IMR-90 (cell line): ENCODE measurements around the gene ILK. TPM values are rescaled to one million over a fixed set of nuclear protein-coding genes. Genes with fewer than 3 reads are reported as not detected.

Experiments
- ATAC-seq: fragments of 200-7000 bp; cut with Tn5 transposase; 2 replicates; pipeline ENCODE4 v1.9.1; 2020; ENCODE audit warnings: low read depth, mild to moderate bottlenecking, moderate library complexity
- BruUV-seq: library from RNA; stranded (reverse); fragments of 400-500 nt; replicated peaks from 2 replicates; lab custom pipeline; 2021; lab: Mats Ljungman, UMichigan
- CTCF ChIA-PET: fragments of 300-600 bp; formaldehyde crosslinking; extraction: SDS; loops from one replicate; lab custom pipeline; 2021; ENCODE audit warnings: antibody characterized with exemption; lab: Yijun Ruan, JAX
- POLR2A ChIA-PET: fragments of 300-600 bp; sonication (Branson Sonifier 250); formaldehyde crosslinking; loops from one replicate; lab custom pipeline; 2022; ENCODE audit warnings: antibody characterized with exemption; ENCODE audit not compliant: unreplicated experiment; lab: Charles Lee
- DNase-seq: peaks from one replicate; pipeline ENCODE4 v3.0.0; 2013
- H2AFZ ChIP-seq: replicated peaks from 2 replicates; pipeline ENCODE3; 2013; ENCODE audit warnings: low read length, mild to moderate bottlenecking; ENCODE audit not compliant: poor library complexity
- H2AK5ac ChIP-seq: 2 replicates; pipeline ENCODE4 v1.6.1; 2013; ENCODE audit warnings: low read depth, low read length, inconsistent platforms
- H2AK9ac ChIP-seq: replicated peaks from 2 replicates; pipeline ENCODE3; 2013; ENCODE audit warnings: mild to moderate bottlenecking, low read depth, low read length, moderate library complexity; ENCODE audit not compliant: poor library complexity
- H2BK120ac ChIP-seq: 2 replicates; pipeline ENCODE4 v1.6.1; 2013; ENCODE audit warnings: low read depth, low read length, inconsistent platforms
- H2BK15ac ChIP-seq: 3 replicates; pipeline ENCODE4 v1.6.1; 2013; ENCODE audit warnings: low read depth, low read length, inconsistent platforms
- H2BK20ac ChIP-seq: 2 replicates; pipeline ENCODE4 v1.6.1; 2013; ENCODE audit warnings: low read depth, mild to moderate bottlenecking, inconsistent platforms, low read length, moderate library complexity
- H2BK5ac ChIP-seq: 2 replicates; pipeline ENCODE4 v1.6.1; 2013; ENCODE audit warnings: mild to moderate bottlenecking, low read depth, low read length, inconsistent platforms; ENCODE audit not compliant: poor library complexity, severe bottlenecking
- H3K14ac ChIP-seq: replicated peaks from 2 replicates; pipeline ENCODE4 v1.6.1; 2013; ENCODE audit warnings: low read depth, low read length, inconsistent platforms
- H3K18ac ChIP-seq: 2 replicates; pipeline ENCODE4 v1.6.1; 2013; ENCODE audit warnings: low read depth, low read length, control low read depth
- H3K23ac ChIP-seq: 2 replicates; pipeline ENCODE4 v1.6.1; 2013; ENCODE audit warnings: low read depth, low read length, inconsistent platforms
- H3K27ac ChIP-seq: 2 replicates; pipeline ENCODE4 v1.5.1; 2013; ENCODE audit warnings: mild to moderate bottlenecking, control low read depth, low read length; ENCODE audit not compliant: insufficient read depth
- H3K27me3 ChIP-seq: 2 replicates; pipeline ENCODE4 v1.6.1; 2013; ENCODE audit warnings: low read length; ENCODE audit not compliant: control insufficient read depth, insufficient read depth
- H3K36me3 ChIP-seq: 2 replicates; pipeline ENCODE4 v1.6.1; 2013; ENCODE audit warnings: low read length, mixed read lengths; ENCODE audit not compliant: control insufficient read depth, insufficient read depth
- H3K4ac ChIP-seq: 2 replicates; pipeline ENCODE4 v1.6.1; 2013; ENCODE audit warnings: low read depth, low read length, inconsistent platforms
- H3K4me1 ChIP-seq: 2 replicates; pipeline ENCODE4 v1.6.1; 2013; ENCODE audit warnings: low read length, mixed read lengths; ENCODE audit not compliant: control insufficient read depth, insufficient read depth
- H3K4me2 ChIP-seq: 2 replicates; pipeline ENCODE4 v1.6.1; 2013; ENCODE audit warnings: low read depth, mild to moderate bottlenecking, control low read depth, low read length, moderate library complexity
- H3K4me3 ChIP-seq: 2 replicates; pipeline ENCODE4 v1.5.1; 2013; ENCODE audit warnings: low read depth, mild to moderate bottlenecking, control low read depth, low read length, moderate library complexity; ENCODE audit not compliant: insufficient read depth
- H3K56ac ChIP-seq: 2 replicates; pipeline ENCODE4 v1.6.1; 2013; ENCODE audit warnings: low read length, inconsistent platforms; ENCODE audit not compliant: insufficient read depth; ENCODE audit errors: extremely low read depth
- H3K79me1 ChIP-seq, 2 experiments: 2 replicates each; pipeline ENCODE4 v1.6.1; 2013; ENCODE audit warnings: low read length in 2 of 2, inconsistent platforms in 1 of 2, low read depth in 1 of 2
- H3K9ac ChIP-seq: 2 replicates; pipeline ENCODE4 v1.6.1; 2013; ENCODE audit warnings: low read depth, low read length, control low read depth
- H3K9me1 ChIP-seq: 2 replicates; pipeline ENCODE4 v1.6.1; 2013; ENCODE audit warnings: low read length, inconsistent platforms; ENCODE audit not compliant: insufficient read depth
- H3K9me3 ChIP-seq: 2 replicates; pipeline ENCODE4 v1.6.1; 2013; ENCODE audit warnings: low read length; ENCODE audit not compliant: control insufficient read depth, insufficient read depth
- H4K20me1 ChIP-seq: 2 replicates; pipeline ENCODE4 v1.6.1; 2013; ENCODE audit warnings: low read length, inconsistent platforms; ENCODE audit not compliant: insufficient read depth
- H4K5ac ChIP-seq: 2 replicates; pipeline ENCODE4 v1.6.1; 2013; ENCODE audit warnings: mild to moderate bottlenecking, low read depth, low read length, control low read depth
- H4K8ac ChIP-seq, 2 experiments: 2 replicates each; pipeline ENCODE4 v1.6.1; 2013; ENCODE audit warnings: low read depth in 2 of 2, low read length in 2 of 2, control low read depth in 1 of 2, inconsistent platforms in 1 of 2
- H4K91ac ChIP-seq: 2 replicates; pipeline ENCODE4 v1.6.1; 2013; ENCODE audit warnings: low read depth, low read length, inconsistent platforms; ENCODE audit not compliant: insufficient read depth
- BHLHE40 ChIP-seq: fragments of 150-350 bp; IDR thresholded peaks from 2 replicates; pipeline ENCODE4 v1.6.1; 2016; ENCODE audit warnings: mild to moderate bottlenecking, low read depth, low read length
- CEBPB ChIP-seq: IDR thresholded peaks from 2 replicates; pipeline ENCODE4 v1.6.1; 2012; ENCODE audit warnings: low read depth, low read length, improper control_type of control experiment
- CHD1 ChIP-seq: IDR thresholded peaks from 2 replicates; pipeline ENCODE4 v1.6.1; 2012; ENCODE audit warnings: low read depth, low read length, improper control_type of control experiment
- FOS ChIP-seq: fragments of 150-350 bp; IDR thresholded peaks from 2 replicates; pipeline ENCODE4 v1.6.1; 2016; ENCODE audit warnings: low read depth, low read length
- MXI1 ChIP-seq: IDR thresholded peaks from 2 replicates; pipeline ENCODE4 v1.6.1; 2012; ENCODE audit warnings: low read depth, mild to moderate bottlenecking, low read length, moderate library complexity, borderline replicate concordance
- NFE2L2 ChIP-seq: fragments of 150-350 bp; IDR thresholded peaks from 2 replicates; pipeline ENCODE4 v1.6.1; 2016; ENCODE audit warnings: low read depth, mild to moderate bottlenecking, low read length
- POLR2A ChIP-seq: IDR thresholded peaks from 2 replicates; pipeline ENCODE4 v1.6.1; 2012; ENCODE audit warnings: mild to moderate bottlenecking, low read depth, low read length
- RCOR1 ChIP-seq: IDR thresholded peaks from 2 replicates; pipeline ENCODE4 v1.6.1; 2012; ENCODE audit warnings: mild to moderate bottlenecking, low read length, improper control_type of control experiment; ENCODE audit not compliant: insufficient replicate concordance
- WGBS, 2 experiments: methylation state at CpG; one replicate each; pipeline versions ENCODE4 v1.1.5 to v1.1.7; 2013; ENCODE audit warnings: missing lambda C conversion rate in 2 of 2; ENCODE audit not compliant: insufficient read length in 1 of 2; ENCODE audit errors: extremely low coverage in 2 of 2; 5-methylcytosine and 5-hydroxymethylcytosine counted together
- dilution Hi-C: fragments of 300-500 bp; cut with HindIII; formaldehyde crosslinking; loops from one replicate; pipeline ENCODE4 v1.14.3; 2018; ENCODE audit warnings: low sequenced_read_pairs; ENCODE audit not compliant: unreplicated experiment
- in situ Hi-C: fragments of 300-500 bp; cut with MboI; formaldehyde crosslinking; loops from 3 replicates; pipeline ENCODE4 v1.14.3; 2019; ENCODE audit warnings: low sequenced_read_pairs, inconsistent platforms, mixed read lengths
- intact Hi-C: fragments of 100-400 bp; cut with micrococcal nuclease; formaldehyde crosslinking; loops from 2 replicates; pipeline ENCODE4 v1.10.0; 2022
- polyA plus RNA-seq, 3 experiments: library from polyadenylated mRNA; depleted of rRNA; stranded (reverse); fragments of >200 nt; gene quantifications; 2 replicates each; pipeline ENCODE4 v1.2.3, GENCODE V29; 2012; ENCODE audit warnings: low replicate concordance in 1 of 3
- total RNA-seq: library from RNA; depleted of rRNA; stranded (reverse); fragments of >200 nt; gene quantifications from 2 replicates; pipeline ENCODE4 v1.2.3, GENCODE V29; 2012
- TF ChIP-seq, protein P1 (sequence below): fragments of 150-350 bp; IDR thresholded peaks from 2 replicates; pipeline ENCODE4 v1.6.1; 2016; ENCODE audit warnings: low read depth, mild to moderate bottlenecking, low read length, moderate library complexity, borderline replicate concordance

The ILK gene
- total and polyA plus RNA-seq, 2 of the 4 experiments (the other 2 are of a cell fraction), result 339 to 389 TPM

DNA sequence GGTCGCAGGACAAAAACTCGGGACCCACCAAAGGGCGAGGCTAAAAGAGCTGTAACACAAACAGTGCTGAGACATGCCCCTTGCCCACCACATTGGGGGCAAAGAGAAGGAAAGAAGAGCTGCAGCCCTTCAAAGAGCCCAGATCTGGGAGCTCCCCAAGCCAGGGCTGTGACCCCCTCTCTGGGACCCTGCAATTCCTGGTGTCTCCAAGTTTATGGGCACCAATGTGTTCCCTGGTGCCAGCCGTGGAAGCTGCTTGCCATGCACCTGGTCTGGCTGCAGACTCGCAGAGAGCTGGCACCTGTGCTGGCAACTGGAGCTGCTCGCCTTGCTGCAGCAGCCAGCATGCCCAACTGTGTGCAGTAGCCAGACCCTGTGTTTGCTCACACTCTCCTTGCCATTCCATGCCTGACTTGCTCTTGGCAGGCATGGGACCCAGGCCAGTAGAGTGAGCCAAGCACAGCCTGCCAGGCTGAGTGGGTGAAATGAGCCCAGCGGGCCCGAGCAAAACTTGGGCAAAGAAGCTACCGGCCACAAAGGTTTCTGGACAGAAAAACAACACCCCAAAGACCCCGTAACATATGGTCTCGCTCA is 16.1 kb upstream of the ILK start:
- Histone ChIP-seq H3K18ac (no peak overlapping the region), H2AK5ac (no peak overlapping the region), H4K5ac (no peak overlapping the region), H3K4ac (no peak overlapping the region), H3K9me3 (peaks cover 2% of the 10 kb centered on the region; the same call in 1 of the 2 replicates), H3K36me3 (peaks cover 5% of the 10 kb centered on the region; the same call in 1 of the 2 replicates), H3K23ac (no peak overlapping the region), H3K27me3 (no peaks in the 10 kb centered on the region), H2BK15ac (no peak overlapping the region), H3K4me2 (no peak overlapping the region), H3K4me3 (no peak overlapping the region), H2AFZ (no peak overlapping the region), H3K14ac (no peak overlapping the region), H4K91ac (no peak overlapping the region), H3K27ac (no peak overlapping the region), H2BK120ac (no peak overlapping the region), H2BK20ac (no peak overlapping the region), H3K4me1 (no peaks in the 10 kb centered on the region), H3K9ac (no peak overlapping the region), H3K9me1 (no peaks in the 10 kb centered on the region), H2AK9ac (no peak overlapping the region), H4K8ac (no peak overlapping the region), H2BK5ac (no peak overlapping the region), H4K20me1 (no peaks in the 10 kb centered on the region; the same call in 1 of the 2 replicates), H3K79me1 (no peaks in the 10 kb centered on the region; a peak in 1 of 4 replicates), H3K56ac (no peak overlapping the region)
- dilution Hi-C loops (no loop called here), in situ Hi-C loops (no loop called here), intact Hi-C loops (no loop called here)
- WGBS, 2 experiments, result 96% methylated on average over 6 of the region's 11 CpGs; no CpG with 5 or more reads in 1 of the 2 experiments
- TF ChIP-seq FOS, result no peak
- TF ChIP-seq BHLHE40, result no peak
- TF ChIP-seq POLR2A, result no peak
- no peak for TF ChIP-seq CHD1
- TF ChIP-seq, protein P1, sequence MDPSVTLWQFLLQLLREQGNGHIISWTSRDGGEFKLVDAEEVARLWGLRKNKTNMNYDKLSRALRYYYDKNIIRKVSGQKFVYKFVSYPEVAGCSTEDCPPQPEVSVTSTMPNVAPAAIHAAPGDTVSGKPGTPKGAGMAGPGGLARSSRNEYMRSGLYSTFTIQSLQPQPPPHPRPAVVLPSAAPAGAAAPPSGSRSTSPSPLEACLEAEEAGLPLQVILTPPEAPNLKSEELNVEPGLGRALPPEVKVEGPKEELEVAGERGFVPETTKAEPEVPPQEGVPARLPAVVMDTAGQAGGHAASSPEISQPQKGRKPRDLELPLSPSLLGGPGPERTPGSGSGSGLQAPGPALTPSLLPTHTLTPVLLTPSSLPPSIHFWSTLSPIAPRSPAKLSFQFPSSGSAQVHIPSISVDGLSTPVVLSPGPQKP, result no peak
- TF ChIP-seq MXI1, result no peak
- no peak for TF ChIP-seq CEBPB
- TF ChIP-seq NFE2L2, result no peak
- no peak for TF ChIP-seq RCOR1
- ChIA-PET CTCF (no interaction called here), POLR2A (no interaction called here)
- ATAC-seq (no peak), DNase-seq (no peak)
- no TSS peak for BruUV-seq
